NCI-H2171 (cell line): ENCODE measurements around the gene SAXO1.
"Not testable (repeated sequence)": the region's sequence is repeated elsewhere in the genome, so short reads cannot be mapped to it uniquely, and the experiment has no call there.

Experiments
- DNase-seq: peaks from one replicate; lab custom pipeline; 2025; lab: John Stamatoyannopoulos, UW

Gene SAXO1

DNA sequence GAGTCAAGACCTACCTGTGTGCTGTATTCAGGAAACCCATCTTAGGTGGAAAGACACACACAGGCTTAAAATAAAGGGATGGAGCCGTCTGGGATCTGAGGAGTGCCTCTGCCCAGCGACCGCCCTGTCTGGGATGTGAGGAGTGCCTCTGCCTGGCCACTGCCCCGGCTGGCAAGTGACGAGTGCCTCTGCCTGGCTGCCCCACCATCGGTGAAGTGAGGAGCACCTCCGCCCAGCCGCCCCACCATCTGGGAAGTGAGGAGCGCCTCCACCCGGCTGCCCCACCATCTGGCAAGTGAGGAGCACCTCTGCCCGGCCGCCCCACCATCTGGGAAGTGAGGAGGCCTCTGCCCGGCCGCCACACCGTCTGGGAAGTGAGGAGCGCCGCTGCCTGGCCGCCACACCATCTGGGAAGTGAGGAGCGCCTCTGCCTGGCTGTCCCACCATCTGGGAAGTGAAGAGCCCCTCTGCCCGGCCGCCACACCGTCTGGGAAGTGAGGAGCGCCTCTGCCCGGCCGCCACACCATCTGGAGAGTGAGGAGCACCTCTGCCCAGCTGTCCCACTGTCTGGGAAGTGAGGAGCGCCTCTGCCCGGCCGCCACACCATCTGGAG lies 33.7 kb downstream of the SAXO1 start:
- DNase-seq: no peak

DNA sequence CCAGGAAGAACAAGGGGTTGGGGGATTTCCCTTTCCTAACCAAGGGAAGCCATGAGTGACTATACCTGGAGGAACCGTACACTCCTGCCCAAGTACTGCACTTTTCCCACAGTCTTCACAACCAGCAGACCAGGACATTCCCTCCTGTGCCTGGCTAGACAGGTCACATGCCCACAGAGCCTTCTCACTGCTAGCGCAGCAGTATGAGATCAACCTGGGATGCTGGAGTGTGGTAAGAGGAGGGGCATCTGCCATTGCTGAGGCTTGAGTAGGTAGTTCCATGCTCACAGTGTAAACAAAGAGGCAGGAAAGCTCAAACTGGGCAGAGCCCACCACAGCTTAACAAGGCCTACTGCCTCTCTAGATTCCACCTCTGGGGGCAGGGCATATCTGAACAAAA lies 35.9 kb downstream of the SAXO1 start:
- DNase-seq: no peak

DNA sequence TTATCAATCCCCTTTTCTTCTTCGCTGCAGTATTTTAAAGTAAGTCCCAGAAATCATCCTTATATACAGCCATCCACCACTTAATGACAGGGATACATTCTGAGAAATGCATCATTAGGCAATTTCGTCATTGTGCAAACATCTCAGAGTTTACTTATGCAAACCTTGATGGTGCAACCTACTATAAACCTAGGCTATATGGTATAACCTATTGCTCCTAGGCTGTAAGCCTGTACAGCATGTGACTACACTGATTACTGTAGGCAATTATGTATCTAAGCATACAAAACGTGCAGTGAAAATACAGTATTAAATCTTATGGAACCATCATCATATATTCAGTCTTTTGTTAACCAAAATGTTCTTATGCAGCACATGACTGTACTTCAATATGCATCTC lies 36.8 kb downstream of the SAXO1 start:
- no peak for DNase-seq

DNA sequence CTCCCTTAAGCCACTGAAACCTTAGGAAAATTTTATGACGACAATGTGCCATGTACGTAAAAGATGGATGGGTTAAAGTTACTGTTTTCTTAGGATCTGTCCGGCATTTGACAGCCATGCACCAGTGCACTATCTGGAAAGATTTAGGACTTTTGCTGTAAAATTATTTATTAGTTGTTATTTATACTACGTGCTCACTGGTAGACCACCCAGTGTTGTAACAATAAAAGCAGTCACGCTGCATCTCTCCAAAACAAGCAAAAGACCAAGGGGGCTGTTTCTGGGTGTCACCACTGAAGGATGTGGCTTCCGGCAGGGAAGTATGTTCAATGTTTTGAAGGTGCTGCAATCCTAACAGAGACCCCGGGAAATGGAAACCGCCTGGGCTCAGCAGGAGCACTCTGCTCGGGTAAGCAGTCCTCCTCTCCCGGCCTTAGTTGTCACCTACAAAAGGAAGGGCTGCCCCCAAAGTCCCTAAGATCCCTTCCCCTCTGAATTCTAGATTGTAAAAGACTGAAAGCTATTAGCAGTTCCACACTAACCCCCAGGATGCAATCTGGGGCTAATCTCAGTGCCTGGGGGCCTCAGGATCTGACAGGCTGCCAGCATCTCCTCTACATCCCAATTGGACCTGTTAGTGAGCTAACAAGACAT lies 38.6 kb downstream of the SAXO1 start:
- DNase-seq: no peak

GRCh38 chr9:18991197-18991596 lies 41.8 kb downstream of the SAXO1 start:
- DNase-seq: not testable (repeated sequence)

DNA sequence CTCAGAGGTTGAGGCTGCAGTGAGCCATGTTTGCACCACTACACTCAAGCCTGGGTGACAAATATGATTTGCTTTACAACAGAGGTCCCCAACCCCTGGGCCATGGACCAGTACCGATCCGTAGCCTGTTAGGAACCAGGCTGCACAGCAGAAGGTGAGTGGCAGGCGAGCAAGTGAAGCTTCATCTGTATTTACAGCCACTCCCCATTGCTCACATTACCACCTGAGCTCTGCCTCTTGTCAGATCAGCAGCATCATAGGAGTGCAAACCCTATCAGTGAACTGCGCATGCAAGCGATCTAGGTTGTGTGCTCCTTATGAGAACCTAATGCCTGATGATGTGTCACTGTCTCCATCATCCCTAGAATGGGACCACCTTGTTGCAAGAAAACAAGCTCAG lies 42.5 kb downstream of the SAXO1 start:
- DNase-seq: no peak

DNA sequence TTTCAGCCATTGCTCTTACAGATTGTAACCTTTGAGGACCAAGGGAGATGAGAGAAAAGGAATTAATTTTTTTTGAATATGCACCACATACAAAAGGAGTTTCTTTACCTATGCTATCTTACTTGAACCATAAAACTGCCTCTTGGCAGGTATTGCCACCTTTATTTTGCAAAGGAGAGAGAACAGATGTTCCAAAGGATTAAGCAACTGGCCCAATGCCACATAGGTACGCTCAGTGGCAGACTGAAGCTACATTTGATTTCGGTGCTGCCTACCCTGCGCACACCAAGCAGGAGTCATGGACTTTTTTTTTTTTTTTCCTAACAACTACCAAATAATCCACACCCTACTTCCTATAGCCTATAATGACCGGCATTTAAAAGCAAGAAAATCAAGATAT lies 43.1 kb downstream of the SAXO1 start:
- peak; percentile 28 for DNase-seq

DNA sequence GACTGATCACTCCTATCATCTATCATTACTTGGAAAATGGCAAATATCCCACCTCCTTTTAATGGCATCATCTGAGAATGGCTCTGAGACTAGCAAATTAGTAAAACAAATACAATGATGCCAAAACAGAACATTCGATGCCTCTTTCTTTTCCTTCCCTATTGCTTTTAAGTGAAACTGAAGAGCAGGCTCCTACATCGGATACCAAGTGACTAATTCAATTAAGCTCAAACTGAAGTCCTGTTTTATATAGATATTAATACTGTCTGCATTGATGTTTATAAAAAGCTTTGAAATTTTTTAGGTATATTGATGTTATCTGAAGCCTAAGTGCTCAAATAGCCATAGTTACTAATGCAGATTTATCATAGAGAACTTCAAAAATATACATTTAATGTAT lies 43.9 kb downstream of the SAXO1 start:
- no peak for DNase-seq

DNA sequence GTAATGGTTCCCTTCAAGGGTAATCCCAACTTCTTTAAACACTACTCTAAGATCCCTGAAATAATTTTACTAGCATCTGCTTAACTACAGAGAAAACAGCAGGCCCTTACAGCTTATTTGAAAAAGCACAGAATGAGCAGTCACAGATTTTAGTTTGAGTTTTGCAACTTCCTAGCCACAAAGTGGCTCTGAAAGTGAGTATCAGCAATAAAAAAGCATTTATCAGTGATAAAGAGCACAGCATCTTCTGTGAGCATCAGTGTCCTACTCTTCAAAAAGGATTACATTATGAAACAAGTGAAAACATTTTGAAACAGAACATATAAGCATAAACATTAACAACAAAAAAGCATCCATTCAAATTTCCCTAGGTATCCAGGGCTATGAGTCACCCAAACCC lies 45.0 kb downstream of the SAXO1 start:
- DNase-seq: no peak

GRCh38 chr9:18985996-18986395 lies 47.0 kb downstream of the SAXO1 start:
- DNase-seq: no peak

DNA sequence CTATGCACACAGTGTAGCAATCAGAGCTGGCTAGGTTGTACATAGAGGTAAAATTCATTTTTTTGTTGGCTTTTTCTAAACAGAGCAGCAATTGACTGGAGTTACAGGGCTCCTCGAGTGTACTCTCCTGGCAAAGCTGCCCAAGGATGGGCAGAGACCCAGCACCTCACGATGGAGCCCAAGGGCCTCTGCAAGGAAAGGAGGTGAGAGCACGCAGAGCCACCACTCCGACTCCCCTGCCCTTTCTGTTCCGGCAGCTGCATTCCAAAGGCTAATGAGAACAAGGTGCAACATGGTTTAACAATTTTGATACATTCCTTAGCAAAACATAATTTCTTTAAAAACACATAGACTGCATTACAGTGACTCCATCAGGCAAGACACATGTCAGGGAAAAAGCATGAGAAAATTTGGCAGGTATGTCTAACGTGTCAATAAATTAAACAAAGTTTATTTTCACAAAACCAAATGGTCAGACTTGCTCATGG lies 47.5 kb downstream of the SAXO1 start:
- DNase-seq: no peak

- no peak for DNase-seq
Measured at GRCh38 chr9:18982262-18982620, 50.8 kb downstream of the SAXO1 start.

DNA sequence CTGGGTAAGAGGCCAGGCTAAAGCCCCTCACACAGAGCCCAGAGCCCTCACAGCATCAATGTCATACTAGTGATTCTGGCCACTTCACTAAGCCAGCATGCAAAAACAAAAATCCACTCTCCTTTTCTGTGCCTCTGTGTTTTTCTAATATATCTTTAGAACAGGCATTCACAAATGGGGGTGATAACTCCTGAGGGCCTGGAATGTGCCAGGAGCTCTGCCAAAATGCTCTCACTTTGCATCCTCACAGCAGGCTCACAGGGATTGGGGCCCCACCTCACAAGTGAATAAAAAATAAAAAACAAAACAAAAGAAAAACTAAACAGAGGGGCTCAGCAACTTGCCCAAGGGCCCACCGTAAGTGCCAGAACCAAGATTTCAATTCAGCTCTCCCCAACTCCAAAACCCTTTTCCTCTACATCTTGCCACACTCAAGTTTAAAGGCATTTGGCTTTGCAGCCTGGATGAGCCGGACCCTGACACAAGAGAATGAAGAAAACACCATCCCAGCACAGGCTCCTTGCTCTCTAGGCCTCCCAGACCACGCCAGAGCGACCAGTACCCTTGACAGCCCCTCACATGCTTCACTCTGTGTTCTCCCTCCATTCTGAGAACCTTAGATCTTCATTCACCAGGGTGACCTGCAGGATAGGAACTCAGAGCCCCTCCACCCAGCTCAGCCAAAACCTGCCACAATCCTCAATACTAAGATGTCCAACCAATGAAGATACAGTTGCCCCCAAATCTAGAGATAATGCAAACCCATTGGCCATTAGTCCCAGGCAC lies 51.3 kb downstream of the SAXO1 start:
- no peak for DNase-seq

- no peak for DNase-seq
Measured at GRCh38 chr9:18980189-18980588, 52.8 kb downstream of the SAXO1 start.

GRCh38 chr9:18979367-18979766 lies 53.6 kb downstream of the SAXO1 start:
- no peak for DNase-seq

- no peak for DNase-seq
Measured at GRCh38 chr9:18978188-18978587, 54.8 kb downstream of the SAXO1 start.

- DNase-seq: no peak
Measured at GRCh38 chr9:18976709-18977531, 56.1 kb downstream of the SAXO1 start.

GRCh38 chr9:18976221-18976708 lies 56.7 kb downstream of the SAXO1 start:
- DNase-seq: no peak

GRCh38 chr9:18973348-18973747 lies 59.7 kb downstream of the SAXO1 start:
- no peak for DNase-seq

DNA sequence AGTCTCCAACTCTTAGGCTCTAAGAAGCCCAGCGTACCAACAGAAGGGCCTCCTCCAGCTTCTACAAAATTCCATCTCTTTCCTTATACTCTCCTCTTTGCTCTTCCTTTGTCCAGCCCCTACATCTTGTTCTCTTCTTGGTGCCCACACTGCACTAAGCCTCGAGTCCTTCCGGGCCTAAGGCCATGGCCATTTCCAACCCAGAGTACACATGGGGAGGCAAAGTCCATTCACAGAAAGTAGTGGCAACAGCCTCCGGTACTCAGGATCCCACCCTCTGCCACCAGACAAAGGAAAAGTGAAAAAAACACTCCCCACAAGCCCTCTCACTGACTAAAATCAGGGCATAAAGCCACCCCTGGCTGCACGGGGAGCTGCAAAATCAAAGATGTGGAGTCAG lies 60.3 kb downstream of the SAXO1 start:
- DNase-seq: no peak

DNA sequence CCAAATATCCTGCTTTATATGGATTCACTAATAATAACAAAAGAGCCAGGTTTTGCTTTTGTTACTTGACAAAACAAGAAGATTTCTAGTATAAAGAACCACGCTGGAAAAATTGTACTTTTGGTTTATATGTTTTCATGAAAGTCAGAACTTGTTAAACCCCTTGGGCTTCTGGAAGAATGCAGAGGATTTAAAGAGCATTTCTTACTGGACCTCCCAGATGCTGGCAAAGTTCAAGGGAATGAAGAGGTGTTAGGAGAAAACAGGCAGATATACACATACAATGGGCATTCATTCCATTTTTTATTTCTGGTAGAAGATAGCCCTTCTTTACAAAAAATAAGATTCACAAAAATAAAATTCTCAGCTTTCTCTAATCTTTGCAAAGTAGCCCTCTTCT lies 61.1 kb downstream of the SAXO1 start:
- no peak for DNase-seq

DNA sequence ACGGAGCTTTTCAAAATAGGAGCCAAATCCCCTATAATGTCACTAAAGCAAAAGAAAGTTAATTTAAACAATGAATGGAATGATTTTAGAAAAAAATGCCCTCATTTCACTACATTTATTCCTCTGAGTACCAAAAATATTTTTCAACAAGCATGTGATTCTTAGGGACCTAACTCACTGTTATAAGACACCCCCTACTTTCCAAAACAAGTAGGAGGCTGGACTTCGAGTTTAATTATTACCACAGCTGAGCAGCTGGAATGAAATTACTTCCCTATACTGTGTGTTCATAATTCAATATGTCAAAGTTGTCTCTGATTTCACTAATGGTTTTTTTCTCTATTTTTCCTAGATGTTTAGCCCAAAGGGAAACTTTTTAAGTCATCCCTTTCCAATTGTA lies 61.6 kb downstream of the SAXO1 start:
- DNase-seq: no peak
